GM19035 (cell line): ENCODE measurements around the gene HSD11B2.

ENCODE experiments used
- ATAC-seq: cut with Tn5 transposase; IDR thresholded peaks from one replicate; pipeline ENCODE4 v1.9.1; 2021; ENCODE audit not compliant: unreplicated experiment

HSD11B2 gene

DNA sequence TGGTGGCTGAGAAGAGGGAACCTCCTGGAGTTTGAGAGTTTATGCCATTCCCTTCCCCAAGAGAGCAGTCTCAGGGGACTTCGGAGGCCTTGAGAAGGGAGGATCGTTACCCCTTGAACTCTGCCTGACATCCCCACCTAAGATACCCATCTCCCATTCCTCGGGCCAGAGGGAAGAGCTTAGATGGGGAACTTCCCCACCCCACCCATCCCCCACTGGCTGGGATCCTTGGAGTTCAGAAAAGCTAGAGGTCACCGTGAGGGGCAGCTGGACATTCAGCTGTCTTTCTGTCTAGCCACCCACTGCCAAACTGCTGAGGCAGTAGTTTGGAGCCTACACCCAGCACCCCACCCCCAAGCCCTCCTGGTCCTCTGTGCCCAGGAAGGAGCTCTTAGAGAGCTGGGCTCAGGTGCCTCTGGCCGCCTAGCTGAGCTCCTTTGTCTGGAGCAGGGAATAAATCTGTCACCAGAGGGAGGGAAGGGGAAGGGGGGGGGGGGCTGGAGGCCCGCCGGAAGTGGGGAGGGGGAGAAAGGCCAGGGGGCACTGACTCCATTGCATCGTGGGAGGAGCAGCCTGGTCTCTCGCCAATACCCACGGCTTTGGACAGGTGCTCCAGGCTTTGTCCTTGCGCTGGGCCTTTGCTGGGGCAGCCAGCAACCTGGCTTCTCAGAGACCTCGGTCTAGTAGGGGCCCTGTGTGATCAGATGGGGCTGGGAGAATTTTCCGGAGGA, 1.0 kb downstream of the HSD11B2 start:
- no peak for ATAC-seq

DNA sequence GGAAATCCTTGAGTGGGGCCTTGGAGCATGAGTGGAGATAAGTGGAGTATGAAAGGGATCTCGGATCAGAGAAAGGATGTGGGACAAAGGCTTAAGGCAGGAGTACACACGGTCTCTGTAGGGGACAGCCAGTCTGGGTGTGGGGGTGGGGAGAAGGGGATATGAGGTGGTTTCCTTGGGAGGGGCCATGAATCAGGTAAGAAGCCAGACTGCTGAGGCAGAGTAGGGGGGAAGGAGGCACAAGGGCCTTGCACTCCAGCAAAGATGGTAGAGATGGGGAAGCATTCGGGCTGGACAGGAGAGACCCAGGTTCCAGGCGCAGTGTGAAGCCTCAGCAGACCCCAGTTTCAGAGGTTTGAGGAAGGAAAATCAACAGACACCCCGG, 1.6 kb downstream of the HSD11B2 start:
- ATAC-seq: no peak

GRCh38 chr16:67433131-67433719, 2.3 kb downstream of the HSD11B2 start:
- ATAC-seq: no peak

DNA sequence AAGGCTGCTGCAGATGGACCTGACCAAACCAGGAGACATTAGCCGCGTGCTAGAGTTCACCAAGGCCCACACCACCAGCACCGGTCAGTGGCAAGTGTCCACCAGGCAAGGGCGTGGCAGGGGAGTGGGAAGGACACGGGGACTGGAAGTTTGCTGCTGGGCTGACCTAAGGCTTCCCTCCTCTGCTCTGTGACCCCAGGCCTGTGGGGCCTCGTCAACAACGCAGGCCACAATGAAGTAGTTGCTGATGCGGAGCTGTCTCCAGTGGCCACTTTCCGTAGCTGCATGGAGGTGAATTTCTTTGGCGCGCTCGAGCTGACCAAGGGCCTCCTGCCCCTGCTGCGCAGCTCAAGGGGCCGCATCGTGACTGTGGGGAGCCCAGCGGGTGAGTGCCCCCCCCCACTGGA, 4.8 kb downstream of the HSD11B2 start:
- ATAC-seq: no peak

- ATAC-seq: no peak
Measured at GRCh38 chr16:67436640-67437193, 5.8 kb downstream of the HSD11B2 start.

- ATAC-seq: no peak
Measured at GRCh38 chr16:67437513-67437912, 6.6 kb downstream of the HSD11B2 start.

DNA sequence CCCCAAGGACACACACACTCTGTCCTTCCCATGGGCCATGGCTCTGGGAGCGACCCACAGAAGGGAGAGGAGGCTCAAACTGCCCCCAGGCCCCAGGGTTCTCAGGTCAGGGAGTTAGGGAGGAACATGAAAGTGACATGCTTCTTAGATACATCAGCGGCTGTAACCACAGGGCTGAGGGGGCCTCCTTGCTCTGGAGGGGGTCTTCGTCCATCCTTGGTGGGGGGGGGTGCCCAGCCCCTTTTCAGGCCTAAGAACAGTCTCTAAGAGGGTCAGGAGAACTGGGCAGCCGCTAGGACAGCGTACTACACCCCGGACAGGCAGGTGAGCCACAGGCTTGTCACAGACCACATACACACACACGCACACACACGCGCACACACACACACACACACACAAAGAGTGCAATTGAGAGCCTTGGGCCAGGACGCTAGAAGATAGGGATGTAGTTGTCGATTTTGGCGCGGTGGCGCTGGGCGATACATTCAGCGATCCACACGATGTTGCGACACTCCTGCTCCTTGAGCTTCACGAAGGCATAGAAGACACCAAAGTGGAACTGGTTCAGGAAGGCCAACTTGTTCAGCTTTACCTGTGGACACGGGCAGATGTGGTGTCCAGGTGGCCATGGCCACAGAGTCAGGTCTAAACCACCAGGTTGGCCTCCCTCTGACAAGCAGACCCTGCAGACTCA, 7.3 kb downstream of the HSD11B2 start:
- ATAC-seq: no peak

GRCh38 chr16:67438824-67439393, 8.0 kb downstream of the HSD11B2 start:
- ATAC-seq: no peak

- ATAC-seq: no peak
Measured at GRCh38 chr16:67441271-67441753, 10.4 kb downstream of the HSD11B2 start.

GRCh38 chr16:67441907-67442306, 11.0 kb downstream of the HSD11B2 start:
- ATAC-seq: no peak

- ATAC-seq: no peak
Measured at GRCh38 chr16:67442581-67443255, 11.8 kb downstream of the HSD11B2 start.

- ATAC-seq: no peak
Measured at GRCh38 chr16:67443265-67443664, 12.3 kb downstream of the HSD11B2 start.

- ATAC-seq: no peak
Measured at GRCh38 chr16:67444259-67445125, 13.6 kb downstream of the HSD11B2 start.

- no peak for ATAC-seq
Measured at GRCh38 chr16:67445126-67445426, 14.2 kb downstream of the HSD11B2 start.

DNA sequence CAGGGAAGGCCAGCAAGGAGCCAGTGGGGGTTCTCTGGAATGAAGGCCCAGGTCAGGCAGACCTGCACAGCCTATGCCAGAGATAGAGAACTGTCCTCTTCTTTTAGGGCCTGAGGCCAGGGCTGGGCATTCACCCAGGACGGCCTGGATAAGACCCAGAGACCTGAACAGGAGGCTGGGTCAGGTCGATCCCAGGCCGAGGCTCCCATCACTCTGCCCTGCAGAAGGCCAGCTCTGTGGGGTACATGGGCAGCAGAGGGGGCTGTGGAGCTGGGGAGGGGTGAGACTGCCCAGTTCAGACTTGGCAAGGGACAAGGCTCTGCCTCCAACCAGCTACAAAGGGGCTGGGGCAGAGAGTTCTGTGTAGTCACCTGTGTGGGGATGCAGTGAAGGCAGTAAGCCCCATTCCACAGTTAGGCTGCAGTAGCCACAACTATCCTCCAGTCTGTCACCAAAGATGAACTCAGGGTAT, 14.6 kb downstream of the HSD11B2 start:
- no peak for ATAC-seq

- ATAC-seq: no peak
Measured at GRCh38 chr16:67445913-67446907, 15.3 kb downstream of the HSD11B2 start.

DNA sequence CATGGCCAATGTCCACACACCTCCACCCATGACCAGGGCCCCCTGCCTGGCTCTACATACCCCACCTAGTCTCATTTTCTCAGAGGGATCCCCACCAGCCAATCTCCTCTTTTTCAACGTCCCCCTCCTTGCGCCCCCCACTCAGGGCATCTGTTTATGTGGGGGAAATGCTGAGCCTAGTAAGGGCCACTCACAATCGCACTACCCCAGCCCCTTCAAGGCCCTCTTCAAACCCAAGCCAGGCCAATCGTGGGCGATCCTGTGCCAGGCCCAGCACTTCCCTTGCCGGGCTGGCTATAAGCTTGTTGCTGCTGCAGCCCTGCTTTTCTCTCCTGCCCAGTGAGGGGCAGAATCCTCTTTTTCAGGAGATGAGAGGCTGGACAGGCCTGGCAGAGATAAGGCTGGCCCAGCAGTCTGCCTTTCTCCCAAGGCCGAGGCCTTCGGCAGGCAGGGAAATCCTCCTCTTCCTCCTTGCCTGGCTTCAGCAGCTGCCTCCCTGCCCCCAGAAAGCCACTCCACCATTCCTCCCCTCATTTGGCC, 16.1 kb downstream of the HSD11B2 start:
- ATAC-seq: no peak

DNA sequence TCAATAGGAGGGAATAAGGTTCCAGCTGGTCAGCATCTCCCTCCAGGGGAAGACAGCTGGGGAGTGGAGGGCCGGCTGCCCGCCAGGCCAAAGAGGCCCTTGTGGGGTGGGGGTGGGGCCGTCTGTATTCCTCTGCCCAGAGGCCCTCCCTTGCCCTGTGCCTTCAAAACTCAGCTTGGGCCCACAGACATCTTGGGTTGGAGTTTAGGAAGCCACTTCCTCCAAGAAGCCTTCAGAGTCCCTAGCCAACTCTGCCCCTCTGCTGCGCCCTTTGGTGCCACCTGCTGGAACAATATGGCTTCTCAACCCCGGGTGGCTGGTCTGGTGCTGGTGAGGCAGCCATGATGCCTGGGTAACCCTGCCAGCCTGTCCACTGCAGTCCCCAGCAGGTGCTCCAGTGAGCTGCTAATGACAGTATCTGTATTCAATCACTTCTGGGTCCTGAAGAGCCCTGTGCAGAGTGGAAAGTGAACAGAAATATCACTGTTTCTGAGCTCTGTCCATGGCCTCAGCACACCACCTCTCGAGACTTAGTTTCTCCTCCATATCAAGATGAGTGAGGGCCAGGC, 16.7 kb downstream of the HSD11B2 start:
- ATAC-seq: no peak
